HG03469 (cell line): Measurements from ENCODE around the gene PHF13.
"Not testable (repeated sequence)": the region's sequence is repeated elsewhere in the genome, so short reads cannot be mapped to it uniquely, and the experiment has no call there.

Experiments used
- ATAC-seq: cut with Tn5 transposase; IDR thresholded peaks from one replicate; pipeline ENCODE4 v1.9.1; 2021; ENCODE audit warnings: mild to moderate bottlenecking, moderate library complexity, moderate number of reproducible peaks; ENCODE audit not compliant: unreplicated experiment

PHF13 gene

DNA sequence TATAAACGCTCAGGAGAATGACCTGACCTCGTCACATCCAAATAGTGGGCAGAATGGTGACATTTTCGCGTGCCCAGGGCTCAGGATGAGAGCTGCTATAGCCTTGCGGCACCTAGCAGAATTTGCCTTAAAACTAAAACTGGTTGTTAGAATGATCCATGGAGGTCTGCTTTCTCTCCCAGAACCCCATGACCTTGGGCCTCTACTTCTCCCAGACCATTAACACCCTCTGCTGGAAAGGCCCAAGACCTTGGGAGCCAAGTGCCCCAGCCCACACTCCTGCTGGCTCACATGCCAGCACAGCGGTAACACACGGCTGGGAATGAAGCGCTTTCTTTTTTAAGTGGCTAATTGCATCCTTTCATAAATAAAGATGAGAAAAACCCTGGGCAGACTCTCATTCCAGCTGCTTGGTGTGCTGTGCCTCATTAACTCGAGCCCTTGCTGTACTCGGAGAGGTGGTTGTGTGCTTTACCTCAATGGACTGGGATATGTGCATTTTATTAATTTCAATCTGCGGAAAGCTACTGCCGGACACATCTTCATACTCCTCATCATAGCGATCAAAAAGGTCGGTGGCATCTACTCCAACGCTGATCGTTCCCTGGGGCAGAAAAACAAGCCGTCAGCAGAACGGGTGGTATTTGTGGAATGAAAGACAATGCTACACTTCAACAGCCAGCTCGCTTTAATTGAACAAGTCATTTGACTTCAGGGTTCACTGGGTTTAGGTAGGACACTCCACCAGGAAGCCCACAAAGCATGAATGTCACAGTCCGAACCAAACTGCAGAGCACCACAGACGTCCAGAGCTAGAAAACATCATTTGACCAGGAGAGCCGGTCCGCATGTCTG, 40.1 kb downstream of the PHF13 start:
- ATAC-seq = no peak

GRCh38 chr1:6657138-6657537, 43.6 kb downstream of the PHF13 start:
- no peak for ATAC-seq

DNA sequence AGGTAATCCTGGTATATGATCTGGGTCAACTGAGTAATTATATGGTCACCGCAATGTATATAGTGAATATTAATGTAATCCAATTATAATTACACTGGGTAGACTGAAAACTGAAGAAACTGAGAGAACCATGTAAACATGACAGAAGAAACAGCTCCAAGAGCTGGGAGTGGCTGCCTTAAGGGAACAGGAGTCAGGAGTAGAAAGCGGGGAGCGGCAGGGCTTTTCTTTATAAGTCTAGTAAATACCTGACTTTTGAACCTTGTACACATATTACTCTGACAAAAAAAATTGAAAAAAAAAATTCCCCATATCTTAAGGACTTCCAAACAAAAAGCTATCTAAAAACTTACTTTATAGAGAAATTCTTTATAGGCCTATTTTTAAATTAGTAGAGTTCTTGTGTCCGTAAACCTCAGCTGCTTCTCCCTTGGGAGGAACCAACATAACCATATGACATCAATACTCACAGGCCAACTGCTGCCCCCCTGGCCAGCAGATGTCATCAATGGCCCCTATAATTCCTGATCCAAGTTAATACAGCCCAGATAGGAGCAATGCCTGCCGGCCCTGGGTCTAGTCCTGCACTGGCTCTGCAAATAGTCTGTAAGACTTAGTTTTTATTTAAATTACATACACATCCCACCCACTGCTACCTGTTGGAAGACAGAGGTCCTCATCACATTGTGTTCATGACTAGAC, 45.0 kb downstream of the PHF13 start:
- ATAC-seq = no peak

DNA sequence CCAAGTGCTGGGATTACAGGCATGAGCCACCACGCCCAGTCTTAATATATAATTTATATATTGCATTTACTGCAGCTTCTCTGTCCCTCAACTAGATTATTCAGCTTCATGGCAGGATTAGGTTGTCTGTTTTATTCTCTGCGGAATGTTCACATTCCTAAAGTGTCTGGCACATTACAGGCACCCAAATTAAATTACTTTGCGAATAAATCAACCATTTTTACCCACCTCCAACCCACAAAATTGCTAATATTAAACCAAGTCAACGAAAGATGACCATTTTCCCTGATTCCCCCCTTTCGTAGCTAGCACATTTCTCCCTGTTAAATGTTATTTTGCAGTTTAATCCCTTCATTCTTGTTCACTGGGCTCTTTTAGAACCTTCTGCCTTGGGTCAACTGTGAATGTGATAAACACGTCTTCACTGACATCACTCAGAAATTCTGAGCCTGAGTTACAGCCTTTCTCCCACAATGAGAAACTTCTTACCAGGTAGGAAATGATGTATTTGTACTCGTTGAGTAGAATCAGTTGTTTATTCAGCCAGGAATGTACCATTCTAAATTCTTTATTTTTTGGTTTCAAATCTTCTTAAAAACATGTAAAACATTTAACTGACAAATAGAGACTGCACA, 47.0 kb downstream of the PHF13 start:
- ATAC-seq = no peak

DNA sequence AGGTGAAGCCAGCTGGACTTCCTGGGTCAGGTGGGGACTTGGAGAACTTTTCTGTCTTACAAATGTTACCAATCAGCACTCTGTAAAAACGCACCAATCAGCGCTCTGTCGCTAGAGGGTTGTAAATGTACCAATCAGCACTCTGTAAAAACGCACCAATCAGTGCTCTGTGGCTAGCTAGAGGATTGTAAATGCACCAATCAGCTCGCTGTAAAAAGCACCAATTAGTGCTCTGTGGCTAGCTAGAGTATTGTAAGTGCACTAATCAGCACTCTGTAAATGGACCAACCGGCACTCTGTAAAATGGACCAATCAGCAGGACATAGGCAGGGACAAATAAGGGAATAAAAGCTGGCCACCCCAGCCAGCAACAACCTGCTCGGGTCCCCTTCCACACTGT, 48.9 kb downstream of the PHF13 start:
- ATAC-seq = not testable (repeated sequence)

DNA sequence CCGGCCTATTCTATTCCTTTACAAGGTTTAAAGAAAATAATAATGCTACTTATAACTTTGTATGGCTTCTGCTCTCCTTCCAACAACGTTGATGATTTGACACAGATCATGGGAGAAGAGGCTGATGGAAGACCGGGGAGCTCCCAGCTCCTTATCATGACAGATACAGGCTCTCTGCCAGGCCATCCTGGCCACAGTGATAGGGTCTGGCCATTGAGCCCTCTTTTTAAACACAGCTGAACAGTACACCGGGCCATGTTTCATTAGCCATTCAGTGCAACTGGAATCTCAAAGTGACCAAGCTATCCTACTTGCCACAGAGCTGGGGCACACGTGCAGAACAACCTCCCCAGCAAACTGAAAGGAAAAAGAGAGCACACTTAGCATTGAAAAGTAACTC, 53.2 kb downstream of the PHF13 start:
- ATAC-seq = no peak

DNA sequence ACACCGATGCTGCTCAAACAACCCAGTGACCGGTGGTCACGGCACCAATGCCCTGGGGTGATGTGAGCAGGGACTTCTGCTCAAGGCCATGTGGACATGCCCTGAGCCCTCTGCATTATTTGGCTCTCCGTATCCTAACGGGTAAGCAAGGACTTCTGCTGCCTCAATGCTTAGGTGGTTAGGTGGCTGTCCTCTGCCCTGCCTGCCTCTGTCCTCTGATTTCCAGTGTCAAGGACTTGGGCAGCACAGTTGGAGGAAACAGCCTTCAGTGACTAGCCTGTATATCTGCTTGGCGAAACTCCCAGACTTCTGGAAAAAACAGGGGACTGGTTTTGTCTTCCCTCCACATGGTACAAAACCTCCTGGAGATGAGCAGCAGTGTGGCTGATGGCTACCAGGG, 53.6 kb downstream of the PHF13 start:
- no peak for ATAC-seq

DNA sequence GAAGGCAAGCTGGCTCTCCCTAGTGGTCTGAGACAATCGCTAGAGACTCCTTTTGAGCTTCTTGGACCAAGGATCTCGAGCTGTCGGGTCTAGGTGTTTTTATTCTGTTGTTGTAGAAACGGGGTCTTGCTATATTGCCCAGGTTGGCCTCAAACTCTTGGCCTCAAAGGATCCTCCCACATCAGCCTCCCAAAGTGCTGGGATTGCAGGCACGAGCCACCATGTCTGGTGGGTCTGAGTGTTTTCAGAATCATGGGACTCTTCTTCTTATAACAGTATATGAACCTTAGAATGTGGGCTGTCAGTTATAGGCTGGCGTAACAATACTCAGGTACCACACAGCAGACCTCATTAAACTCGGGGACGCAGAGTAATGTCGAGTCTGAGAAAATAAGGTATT, 55.0 kb downstream of the PHF13 start:
- ATAC-seq = no peak

DNA sequence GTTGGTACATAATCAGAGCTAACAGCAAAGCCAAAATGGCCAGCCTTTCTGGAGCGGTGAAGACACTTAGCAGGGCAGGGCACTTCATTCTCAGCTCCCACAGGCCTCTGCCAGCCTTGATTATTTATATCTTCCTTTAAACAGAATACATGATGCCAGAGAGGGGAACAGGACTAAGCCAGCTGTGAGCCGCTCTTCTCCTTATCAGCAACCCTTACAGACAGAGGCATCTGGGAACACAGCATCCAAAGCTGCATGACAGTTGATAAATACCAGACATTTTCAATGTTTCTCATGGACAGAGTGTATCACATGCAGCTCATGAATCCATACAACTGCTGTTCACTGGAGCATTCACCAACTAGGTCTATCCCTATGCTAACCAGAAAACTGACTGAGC, 59.0 kb downstream of the PHF13 start:
- ATAC-seq = no peak
